OCI-LY7 (cell line): Measurements from ENCODE around the gene PLXNA4. TPM values are rescaled to one million over a fixed set of nuclear protein-coding genes. Genes with fewer than 3 reads are reported as not detected.
"Not testable (repeated sequence)": the region's sequence is repeated elsewhere in the genome, so short reads cannot be mapped to it uniquely, and the experiment has no call there.

Experiments
- BruUV-seq: library from RNA; stranded (reverse); fragments of 400-500 nt; replicated peaks from 2 replicates; lab custom pipeline; 2021; lab: Mats Ljungman, UMichigan
- CTCF ChIA-PET: fragments of 300-600 bp; sonication (Branson Sonifier 250); formaldehyde crosslinking; loops from one replicate; lab custom pipeline; 2022; ENCODE audit warnings: antibody characterized with exemption; ENCODE audit not compliant: unreplicated experiment; lab: Charles Lee
- POLR2A ChIA-PET: fragments of 300-600 bp; sonication (Branson Sonifier 250); formaldehyde crosslinking; loops from one replicate; lab custom pipeline; 2022; ENCODE audit warnings: antibody characterized with exemption; lab: Charles Lee
- DNase-seq: peaks from one replicate; pipeline ENCODE4 v3.0.0-alpha.2; 2015; ENCODE audit warnings: low spot score
- H2AFZ ChIP-seq: fragments of 200-600 bp; sonication (generic), shearing (Covaris generic); 2 replicates; pipeline ENCODE4 v1.6.1; 2014; ENCODE audit warnings: mild to moderate bottlenecking, antibody characterized with exemption, low read length, moderate library complexity
- H3K27ac ChIP-seq: fragments of 200-600 bp; sonication (generic); 2 replicates; pipeline ENCODE4 v1.5.1; 2014; ENCODE audit warnings: mixed run types, low read depth, mild to moderate bottlenecking, moderate library complexity, low read length, inconsistent platforms; ENCODE audit not compliant: poor library complexity, severe bottlenecking
- H3K36me3 ChIP-seq: fragments of 200-600 bp; sonication (generic); 2 replicates; pipeline ENCODE4 v1.6.1; 2014; ENCODE audit warnings: mild to moderate bottlenecking, antibody characterized with exemption, low read length, moderate library complexity, mixed read lengths; ENCODE audit not compliant: insufficient read depth
- H3K4me1 ChIP-seq: fragments of 200-600 bp; sonication (generic); 2 replicates; pipeline ENCODE4 v1.5.1; 2014; ENCODE audit warnings: mild to moderate bottlenecking, low read length; ENCODE audit not compliant: insufficient read depth, poor library complexity, severe bottlenecking
- H3K4me2 ChIP-seq: fragments of 200-600 bp; sonication (generic); 2 replicates; pipeline ENCODE4 v1.6.1; 2014; ENCODE audit warnings: mild to moderate bottlenecking, low read length
- H3K4me3 ChIP-seq: fragments of 200-600 bp; sonication (generic); 2 replicates; pipeline ENCODE4 v1.5.1; 2014; ENCODE audit warnings: mild to moderate bottlenecking, low read depth, low read length; ENCODE audit not compliant: poor library complexity, severe bottlenecking
- H3K79me2 ChIP-seq: fragments of 200-600 bp; sonication (generic); 2 replicates; pipeline ENCODE4 v1.6.1; 2016; ENCODE audit warnings: low read depth, mild to moderate bottlenecking, low read length, moderate library complexity, mixed read lengths; ENCODE audit not compliant: insufficient read depth
- H3K9me2 ChIP-seq: fragments of 200-600 bp; sonication (generic); 2 replicates; pipeline ENCODE4 v1.6.1; 2016; ENCODE audit warnings: mild to moderate bottlenecking, low read length, mixed read lengths; ENCODE audit not compliant: insufficient read depth
- H3K9me3 ChIP-seq: fragments of 200-600 bp; sonication (generic); 2 replicates; pipeline ENCODE4 v1.6.1; 2014; ENCODE audit warnings: mild to moderate bottlenecking, mixed run types, low read length, mixed read lengths
- H4K20me1 ChIP-seq: fragments of 200-600 bp; sonication (generic); 2 replicates; pipeline ENCODE4 v1.6.1; 2014; ENCODE audit warnings: mild to moderate bottlenecking, antibody characterized with exemption, low read length, moderate library complexity, mixed read lengths; ENCODE audit not compliant: insufficient read depth
- EZH2phosphoT487 ChIP-seq: fragments of 200-600 bp; sonication (generic); IDR thresholded peaks from 2 replicates; pipeline ENCODE4 v1.6.1; 2018; ENCODE audit warnings: low read depth, borderline replicate concordance, mild to moderate bottlenecking, mixed run types, antibody characterized with exemption, low read length, moderate library complexity, mixed read lengths
- intact Hi-C: fragments of 100-400 bp; cut with micrococcal nuclease; formaldehyde crosslinking; loops from one replicate; pipeline ENCODE4 v1.10.0; 2022; ENCODE audit not compliant: unreplicated experiment
- total RNA-seq, 2 experiments: library from RNA; depleted of rRNA in 1 of 2; stranded (reverse); fragments of >200 nt in 1 of 2; shearing (Covaris generic) in 1 of 2; gene quantifications; 2 replicates each; pipeline ENCODE4 v1.2.3, GENCODE V29; 2014 to 2022
- TF ChIP-seq, protein P1 (sequence below): fragments of 200-600 bp; sonication (generic); conservative IDR thresholded peaks from 2 replicates; pipeline ENCODE4 v1.5.1; 2014; ENCODE audit warnings: mild to moderate bottlenecking, antibody characterized with exemption, low read length, moderate library complexity, mixed read lengths

The PLXNA4 gene
- total RNA-seq, 2 experiments from 2014 or later, result not detected

DNA sequence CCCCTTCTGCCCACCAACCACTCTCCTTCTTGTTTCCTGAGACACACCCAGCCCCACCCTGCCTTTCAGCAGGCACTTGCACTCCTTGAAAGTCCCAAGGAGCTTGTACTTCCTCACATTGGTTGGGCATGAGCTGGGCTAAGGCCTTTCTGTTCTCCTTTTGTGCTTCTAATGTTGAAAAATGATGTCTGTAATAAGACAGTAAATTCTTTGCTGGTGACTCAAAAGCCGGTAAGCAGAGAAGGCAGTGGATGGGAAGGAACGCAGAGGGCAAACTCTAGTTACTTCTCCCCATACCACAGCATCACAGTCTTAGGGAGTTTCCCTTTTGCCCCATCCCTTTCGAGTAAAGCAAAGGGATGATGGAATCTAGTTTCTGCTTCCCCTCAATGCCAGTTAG lies 185.6 kb downstream of the PLXNA4 start:
- intact Hi-C loops, result no loop called here
- no peak for DNase-seq

DNA sequence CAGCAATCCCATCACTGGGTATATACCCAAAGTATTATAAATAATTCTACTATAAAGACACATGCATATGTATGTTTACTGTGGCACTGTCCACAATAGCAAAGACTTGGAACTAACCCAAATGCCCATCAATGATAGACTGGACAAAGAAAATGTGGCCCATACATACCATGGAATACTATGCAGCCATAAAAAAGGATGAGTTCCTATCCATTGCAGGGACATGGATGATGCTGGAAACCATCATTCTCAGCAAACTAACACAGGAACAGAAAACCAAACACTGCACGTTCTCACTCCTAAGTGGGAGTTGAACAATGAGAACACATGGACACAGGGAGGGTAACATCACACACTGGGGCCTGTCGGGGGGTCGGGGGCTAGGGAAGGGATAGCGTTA lies 186.2 kb downstream of the PLXNA4 start:
- POLR2A ChIA-PET, CTCF ChIA-PET, H2AFZ ChIP-seq, H3K79me2 ChIP-seq, H3K4me2 ChIP-seq, H3K9me2 ChIP-seq, H3K36me3 ChIP-seq, H3K4me1 ChIP-seq, H3K9me3 ChIP-seq, H3K27ac ChIP-seq, H3K4me3 ChIP-seq, BruUV-seq, intact Hi-C loops, DNase-seq, H4K20me1 ChIP-seq: not testable (repeated sequence)

More for the DNA sequence above, 185.6 kb downstream of the PLXNA4 start:
- no TSS peak for BruUV-seq
- Histone ChIP-seq H3K4me1 (no peaks in the 10 kb centered on the region), H3K4me2 (no peak overlapping the region), H3K36me3 (no peaks in the 10 kb centered on the region), H3K79me2 (no peaks in the 10 kb centered on the region), H3K4me3 (no peak overlapping the region), H3K9me3 (no peaks in the 10 kb centered on the region), H2AFZ (no peak overlapping the region), H4K20me1 (no peaks in the 10 kb centered on the region; the same call in 1 of the 2 replicates), H3K27ac (no peak overlapping the region), H3K9me2 (no peaks in the 10 kb centered on the region)
- no peak for TF ChIP-seq EZH2phosphoT487
- TF ChIP-seq, protein P1, sequence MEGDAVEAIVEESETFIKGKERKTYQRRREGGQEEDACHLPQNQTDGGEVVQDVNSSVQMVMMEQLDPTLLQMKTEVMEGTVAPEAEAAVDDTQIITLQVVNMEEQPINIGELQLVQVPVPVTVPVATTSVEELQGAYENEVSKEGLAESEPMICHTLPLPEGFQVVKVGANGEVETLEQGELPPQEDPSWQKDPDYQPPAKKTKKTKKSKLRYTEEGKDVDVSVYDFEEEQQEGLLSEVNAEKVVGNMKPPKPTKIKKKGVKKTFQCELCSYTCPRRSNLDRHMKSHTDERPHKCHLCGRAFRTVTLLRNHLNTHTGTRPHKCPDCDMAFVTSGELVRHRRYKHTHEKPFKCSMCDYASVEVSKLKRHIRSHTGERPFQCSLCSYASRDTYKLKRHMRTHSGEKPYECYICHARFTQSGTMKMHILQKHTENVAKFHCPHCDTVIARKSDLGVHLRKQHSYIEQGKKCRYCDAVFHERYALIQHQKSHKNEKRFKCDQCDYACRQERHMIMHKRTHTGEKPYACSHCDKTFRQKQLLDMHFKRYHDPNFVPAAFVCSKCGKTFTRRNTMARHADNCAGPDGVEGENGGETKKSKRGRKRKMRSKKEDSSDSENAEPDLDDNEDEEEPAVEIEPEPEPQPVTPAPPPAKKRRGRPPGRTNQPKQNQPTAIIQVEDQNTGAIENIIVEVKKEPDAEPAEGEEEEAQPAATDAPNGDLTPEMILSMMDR, result no peak
- ChIA-PET POLR2A (no interaction called here), CTCF (no interaction called here)

DNA sequence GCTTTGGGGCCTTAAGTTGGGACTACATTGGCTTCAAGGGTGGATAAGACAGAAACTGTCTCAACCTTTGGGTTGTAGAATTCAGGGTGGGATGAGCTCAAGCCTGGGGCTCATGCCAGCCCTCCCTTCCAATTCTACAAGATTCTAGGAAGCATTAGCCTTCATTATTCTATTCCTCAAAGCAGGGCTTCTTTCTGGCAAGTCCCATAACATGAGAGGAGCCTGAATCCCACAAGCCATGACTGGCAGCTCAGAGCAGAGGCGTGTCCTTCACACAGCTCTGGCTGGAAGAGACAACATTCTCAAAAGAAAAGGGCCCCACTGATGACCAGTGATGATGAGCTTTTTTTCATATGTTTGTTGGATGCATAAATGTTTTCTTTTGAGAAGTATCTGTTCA lies 187.6 kb downstream of the PLXNA4 start:
- no peaks in the 10 kb centered on the region for H4K20me1 ChIP-seq
- no peak for DNase-seq
- no peak overlapping the region for H2AFZ ChIP-seq
- no peaks in the 10 kb centered on the region for H3K36me3 ChIP-seq
- H3K4me3 ChIP-seq, result no peak overlapping the region
- no peaks in the 10 kb centered on the region for H3K9me2 ChIP-seq
- no peaks in the 10 kb centered on the region for H3K79me2 ChIP-seq
- no peak overlapping the region for H3K27ac ChIP-seq
- TF ChIP-seq EZH2phosphoT487, result no peak
- TF ChIP-seq, protein P1, result no peak
- no peak overlapping the region for H3K4me2 ChIP-seq
- ChIA-PET POLR2A (no interaction called here), CTCF (no interaction called here)
- H3K9me3 ChIP-seq, result no peaks in the 10 kb centered on the region
- no TSS peak for BruUV-seq
- intact Hi-C loops, result no loop called here
- no peaks in the 10 kb centered on the region for H3K4me1 ChIP-seq
